Stimulated activated CD8-positive, alpha-beta memory T cell treated with anti-CD3 and anti-CD28 coated beads, Interleukin-12 subunit alpha, Interleukin-12 subunit beta, amount 100 ng/mL, for 1 hour (primary cell): ENCODE measurements around the gene CYP1B1.
A peak's percentile ranks its signal among the peaks of the same experiment; 100 is the strongest.
"Not testable (repeated sequence)": the region's sequence is repeated elsewhere in the genome, so short reads cannot be mapped to it uniquely, and the experiment has no call there.

ENCODE experiments used
- DNase-seq: peaks from one replicate; pipeline ENCODE4 v3.0.0-alpha.2; 2020; ENCODE audit warnings: low read depth

CYP1B1 gene

GRCh38 chr2:38075507-38076151, at the start of gene CYP1B1:
Gene CYP1B1, minus strand, starts transcription at chr2:38076151. Its CDS starts 763 bp downstream, at chr2:38075388.
- DNase-seq = no peak

- DNase-seq = no peak
Observed at GRCh38 chr2:38125007-38125406, 49.1 kb upstream of the CYP1B1 start.

- DNase-seq = no peak
Observed at GRCh38 chr2:38123911-38124310, 48.0 kb upstream of the CYP1B1 start.

- DNase-seq = no peak
Observed at GRCh38 chr2:38122344-38122743, 46.4 kb upstream of the CYP1B1 start.

- DNase-seq = no peak
Observed at GRCh38 chr2:38121481-38121880, 45.5 kb upstream of the CYP1B1 start.

GRCh38 chr2:38120829-38121228, 44.9 kb upstream of the CYP1B1 start:
- DNase-seq = no peak

GRCh38 chr2:38120264-38120592, 44.3 kb upstream of the CYP1B1 start:
- DNase-seq = no peak

- DNase-seq = no peak
Observed at GRCh38 chr2:38116762-38117161, 40.8 kb upstream of the CYP1B1 start.

GRCh38 chr2:38115216-38116032, 39.5 kb upstream of the CYP1B1 start:
- peak; percentile 29 for DNase-seq

GRCh38 chr2:38113981-38114708, 38.2 kb upstream of the CYP1B1 start:
- DNase-seq = no peak

GRCh38 chr2:38113051-38113450, 37.1 kb upstream of the CYP1B1 start:
- DNase-seq = no peak

- not testable (repeated sequence) for DNase-seq
Observed at GRCh38 chr2:38111350-38111749, 35.4 kb upstream of the CYP1B1 start.

GRCh38 chr2:38109732-38110181, 33.8 kb upstream of the CYP1B1 start:
- DNase-seq = no peak

- no peak for DNase-seq
Observed at GRCh38 chr2:38108907-38109731, 33.2 kb upstream of the CYP1B1 start.

- DNase-seq = no peak
Observed at GRCh38 chr2:38107738-38108410, 31.9 kb upstream of the CYP1B1 start.

GRCh38 chr2:38106405-38107094, 30.6 kb upstream of the CYP1B1 start:
- no peak for DNase-seq

- DNase-seq = no peak
Observed at GRCh38 chr2:38105922-38106321, 30.0 kb upstream of the CYP1B1 start.

GRCh38 chr2:38104598-38104997, 28.6 kb upstream of the CYP1B1 start:
- DNase-seq = no peak

- no peak for DNase-seq
Observed at GRCh38 chr2:38100328-38100727, 24.4 kb upstream of the CYP1B1 start.

GRCh38 chr2:38099099-38100028, 23.4 kb upstream of the CYP1B1 start:
- DNase-seq = no peak
